HG03575 (cell line): ENCODE results near the gene ROR2.

ENCODE experiments used
- ATAC-seq: cut with Tn5 transposase; IDR thresholded peaks from one replicate; pipeline ENCODE4 v1.9.1; 2021; ENCODE audit not compliant: unreplicated experiment, insufficient number of reproducible peaks, low FRiP score; ENCODE audit errors: extremely low read depth

ROR2 gene

DNA sequence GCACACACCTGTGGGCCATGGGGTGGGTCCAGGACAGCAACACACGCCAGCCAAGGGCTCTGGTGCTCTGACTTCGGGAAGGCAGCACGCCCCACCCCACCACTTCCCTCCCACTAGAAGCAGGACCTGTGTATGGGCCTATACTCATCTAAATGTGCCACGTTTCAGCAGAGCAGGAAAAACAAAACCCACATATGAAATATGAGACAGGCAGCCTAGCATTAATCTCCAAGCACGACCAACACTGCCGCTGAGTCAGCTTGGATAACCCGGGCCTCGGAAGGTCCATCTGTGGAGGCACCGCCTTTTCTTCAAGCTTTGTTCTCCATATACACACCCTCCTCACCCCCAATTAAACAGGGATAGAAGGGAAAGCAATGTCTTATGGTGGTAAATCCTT, 203.1 kb downstream of the ROR2 start:
- no peak for ATAC-seq

DNA sequence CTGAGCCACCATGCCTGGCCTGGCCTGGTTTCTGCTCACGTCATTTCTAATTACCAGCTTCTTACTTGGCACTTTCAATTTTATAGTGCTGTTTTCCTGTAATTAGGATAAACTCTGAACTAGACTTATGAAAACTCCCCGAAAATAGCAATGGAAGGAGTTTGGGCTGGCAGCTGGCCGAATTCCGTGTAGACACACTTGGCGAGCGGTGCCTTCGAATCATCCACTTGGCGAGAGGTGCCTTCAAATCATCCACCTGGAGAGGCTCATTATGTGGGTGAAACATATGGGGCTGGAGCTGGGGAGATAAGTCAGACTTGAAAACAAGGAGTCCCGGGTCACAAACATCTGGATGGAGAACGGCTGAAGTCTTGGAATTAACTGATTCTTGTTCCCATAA, 203.7 kb downstream of the ROR2 start:
- no peak for ATAC-seq

DNA sequence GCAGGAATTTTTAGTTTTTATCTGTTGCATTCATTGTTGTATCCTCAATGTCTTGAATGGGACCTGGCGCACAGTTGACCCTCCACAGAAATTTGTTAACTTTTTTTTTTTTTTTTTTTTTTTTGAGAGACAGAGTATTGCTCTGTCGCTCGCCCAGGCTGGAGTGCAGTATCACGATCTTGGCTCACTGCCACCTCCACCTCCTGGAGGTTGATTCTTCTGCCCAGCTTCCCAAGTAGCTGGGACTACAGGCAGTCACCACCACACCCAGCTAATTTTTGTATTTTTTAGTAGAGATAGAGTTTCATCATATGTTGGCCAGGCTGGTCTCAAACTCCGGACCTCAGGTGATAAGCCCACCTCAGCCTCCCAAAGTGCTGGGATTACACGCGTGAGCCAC, 205.9 kb downstream of the ROR2 start:
- no peak for ATAC-seq

DNA sequence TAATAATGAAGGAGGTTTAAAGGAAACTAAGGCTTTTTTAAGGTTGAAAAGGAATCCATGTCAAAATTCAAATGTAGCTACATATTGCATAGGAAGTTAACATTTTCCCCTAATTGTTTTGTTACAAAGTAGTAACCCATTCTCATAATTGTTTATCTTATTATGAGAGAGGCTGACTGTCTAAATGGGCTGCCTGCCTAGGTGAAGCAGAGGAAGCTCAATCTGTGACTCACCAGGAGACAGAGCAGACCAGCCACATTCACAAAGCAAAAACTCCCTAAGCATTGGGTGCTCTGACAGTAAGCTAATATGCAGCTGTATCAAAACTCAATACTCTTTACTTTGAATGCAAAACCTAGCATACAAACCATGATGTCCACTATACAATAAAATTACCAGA, 208.5 kb downstream of the ROR2 start:
- ATAC-seq = no peak

DNA sequence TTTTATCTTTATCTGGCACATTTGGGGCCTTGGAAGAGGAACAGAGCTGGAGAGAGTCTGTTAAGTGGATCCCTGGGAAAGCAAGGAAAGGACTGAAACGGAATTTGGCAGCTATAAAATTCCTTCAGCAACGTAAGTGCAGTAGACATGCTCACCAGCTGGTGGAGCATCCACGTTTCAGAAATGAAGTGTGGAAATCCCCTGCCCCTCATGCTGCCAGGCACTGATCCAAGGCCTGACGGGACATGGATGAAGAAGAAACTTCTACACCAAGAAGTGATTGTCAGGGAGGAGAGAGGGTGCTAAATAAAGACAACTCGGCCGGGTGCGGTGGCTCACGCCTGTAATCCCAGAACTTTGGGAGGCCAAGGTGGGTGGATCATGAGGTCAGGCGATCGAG, 209.3 kb downstream of the ROR2 start:
- no peak for ATAC-seq

DNA sequence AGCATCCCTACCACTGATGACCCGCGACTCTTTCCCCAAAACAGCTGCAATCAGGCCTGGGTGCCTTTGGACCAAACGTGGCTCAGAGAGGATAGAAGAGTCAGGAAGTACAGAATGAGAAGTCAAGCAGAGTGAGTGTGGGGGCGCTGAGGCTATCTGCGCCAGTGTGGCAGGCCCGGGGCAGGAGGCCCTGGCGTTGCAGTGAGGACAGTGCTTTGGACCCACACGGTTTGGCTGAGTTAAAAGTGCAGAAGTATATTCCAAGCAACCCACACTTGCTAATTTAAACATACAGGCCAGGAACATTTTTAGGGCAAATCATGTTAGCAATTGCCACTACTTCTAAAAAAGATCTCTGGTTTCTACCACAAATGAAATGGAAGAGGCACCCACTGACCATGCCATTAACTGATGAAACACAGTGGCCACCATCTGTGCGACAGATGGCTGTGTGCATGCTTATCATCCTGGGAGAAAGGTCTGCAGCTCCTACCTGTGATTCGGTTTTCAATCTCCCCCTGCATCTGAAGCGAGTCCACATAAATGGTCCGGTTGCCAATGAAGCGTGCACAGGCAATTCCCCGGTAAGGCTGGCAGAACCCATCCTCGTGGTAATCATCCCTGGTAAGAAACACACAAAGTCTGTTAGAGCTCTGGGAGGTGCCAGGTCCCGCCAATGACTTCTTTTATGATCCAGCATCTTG, 213.0 kb downstream of the ROR2 start:
- ATAC-seq = no peak

DNA sequence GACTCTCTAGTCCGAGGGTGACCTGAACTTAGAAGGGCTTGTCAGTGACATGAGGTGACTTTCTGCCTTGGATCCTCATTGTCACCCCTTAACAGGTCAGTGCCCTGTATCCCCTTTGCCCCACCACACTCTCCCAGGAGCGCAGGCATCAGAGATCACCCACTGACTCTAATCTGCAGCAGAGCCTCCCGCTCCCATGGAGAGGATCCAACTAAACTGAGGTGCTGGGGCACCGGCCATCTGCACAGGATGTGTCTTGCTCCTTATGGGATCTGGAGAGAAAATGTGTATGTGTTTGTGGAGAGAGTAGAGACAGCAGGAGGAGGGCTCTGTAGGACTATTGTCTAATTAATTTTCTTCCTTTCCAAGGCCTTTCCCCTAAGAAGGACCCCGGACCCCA, 213.7 kb downstream of the ROR2 start:
- no peak for ATAC-seq

DNA sequence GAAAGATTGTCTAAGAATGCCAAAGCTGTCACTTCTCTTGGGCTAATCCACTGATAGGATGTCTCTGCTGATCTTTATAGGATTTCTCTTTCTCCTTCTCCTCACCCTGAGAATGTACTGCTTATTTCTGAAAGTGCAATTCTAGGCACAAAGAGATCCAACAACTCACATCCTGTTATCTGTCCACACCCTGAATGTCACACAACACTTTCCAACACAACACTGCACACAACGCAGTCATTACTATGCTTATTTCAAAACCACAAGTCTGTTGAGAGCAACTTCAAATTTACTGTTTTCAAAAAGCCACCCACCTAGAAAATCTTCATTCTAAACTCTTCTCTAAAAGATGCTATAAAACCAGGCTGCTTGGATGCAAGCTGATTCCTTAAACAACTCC, 215.0 kb downstream of the ROR2 start:
- ATAC-seq = no peak

DNA sequence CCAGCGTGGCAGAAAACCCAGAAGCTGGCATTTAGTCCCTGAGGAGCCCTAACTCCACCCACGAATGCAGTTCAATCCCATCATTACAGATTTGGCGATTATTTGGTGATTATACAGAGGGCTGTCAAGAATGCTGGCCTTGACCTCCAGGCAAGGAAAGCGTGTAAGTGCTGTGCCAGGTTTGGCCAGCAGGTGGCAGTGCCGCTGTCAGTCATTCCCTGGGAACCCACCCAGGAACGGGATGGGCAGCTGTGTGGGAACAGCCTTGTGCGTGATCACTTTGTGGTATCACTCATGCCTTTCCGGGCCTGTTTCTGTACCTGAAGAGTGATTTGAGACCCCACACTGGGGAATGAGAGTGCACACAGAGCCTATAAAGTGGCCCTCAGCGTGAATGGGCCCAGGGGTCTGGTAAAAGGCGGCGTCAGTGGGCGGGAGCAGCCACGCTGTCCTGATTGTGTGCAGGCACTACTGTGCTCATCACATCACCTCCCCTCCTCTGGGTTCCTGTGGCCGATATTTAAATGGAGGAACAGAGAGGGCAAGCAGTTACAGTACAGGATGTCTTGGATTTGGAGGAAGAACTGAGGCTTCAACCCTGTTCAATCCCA, 215.6 kb downstream of the ROR2 start:
- no peak for ATAC-seq

DNA sequence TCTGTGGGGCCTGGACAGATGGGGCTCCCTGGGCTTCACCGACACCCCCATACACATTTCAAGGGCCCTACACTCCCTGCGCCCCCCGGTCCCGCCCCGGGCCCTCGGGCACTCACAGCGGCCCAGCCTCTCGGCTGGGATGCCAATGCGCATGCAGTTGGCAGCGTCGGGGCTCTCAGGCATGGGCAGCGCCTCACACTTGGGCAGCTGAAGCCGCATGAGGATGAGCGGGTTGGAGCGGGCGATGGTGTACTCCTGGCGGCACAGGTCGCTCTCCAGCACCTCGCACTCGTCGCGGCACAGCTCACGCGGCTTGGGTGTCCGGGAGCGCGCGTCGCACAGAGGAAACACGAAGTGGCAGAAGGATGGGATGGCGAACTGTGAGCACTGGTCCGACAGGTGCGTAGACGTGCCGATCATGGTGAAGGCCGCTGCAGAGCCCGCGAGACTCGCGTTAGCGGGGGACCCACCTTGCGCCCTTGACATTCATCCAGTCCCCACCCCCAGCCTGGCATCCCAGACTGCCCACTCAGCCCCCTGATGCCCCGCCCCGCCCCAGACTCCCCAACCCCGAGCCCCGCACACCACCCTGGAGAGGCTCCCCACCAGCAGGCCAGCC, 216.9 kb downstream of the ROR2 start:
- no peak for ATAC-seq

DNA sequence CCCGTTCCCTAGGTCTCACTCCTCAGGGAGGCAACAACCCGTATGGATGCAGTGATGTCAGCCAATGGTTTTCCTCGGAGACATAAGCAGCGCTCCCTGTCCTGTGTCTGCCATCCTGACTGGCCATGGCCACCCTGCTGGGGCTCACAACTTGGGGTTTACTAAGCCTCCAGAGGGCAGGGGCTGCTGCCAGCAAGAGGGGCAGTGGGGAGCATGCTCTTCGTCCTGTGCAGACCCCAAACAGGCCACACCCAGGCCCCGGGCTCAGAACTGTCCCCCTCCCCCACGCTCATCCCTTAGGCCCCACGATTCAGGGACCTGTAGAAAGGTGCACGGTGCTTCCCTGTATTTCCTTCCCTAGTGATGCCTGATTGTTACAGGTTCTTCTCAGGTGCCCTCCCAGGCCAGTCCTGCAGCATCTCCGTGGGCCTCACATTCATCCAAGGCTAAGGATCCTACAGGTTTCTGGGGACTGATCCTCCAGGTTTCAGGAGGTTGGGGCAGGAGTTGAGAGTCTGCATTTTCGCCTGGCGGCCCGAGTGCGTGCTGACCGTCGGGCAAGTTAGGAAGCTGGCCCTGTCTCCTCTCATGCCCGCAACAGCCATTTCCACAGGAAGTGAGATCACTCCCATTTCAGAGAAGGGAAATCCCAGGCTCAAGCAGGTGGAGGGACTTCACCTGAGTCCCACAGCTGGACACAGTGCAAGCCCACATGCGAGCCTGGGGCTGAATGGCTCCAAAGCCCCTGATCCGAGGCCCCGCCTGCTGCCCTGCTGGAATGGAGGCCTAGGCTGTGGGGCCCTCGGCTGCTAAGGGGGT, 217.6 kb downstream of the ROR2 start:
- no peak for ATAC-seq

DNA sequence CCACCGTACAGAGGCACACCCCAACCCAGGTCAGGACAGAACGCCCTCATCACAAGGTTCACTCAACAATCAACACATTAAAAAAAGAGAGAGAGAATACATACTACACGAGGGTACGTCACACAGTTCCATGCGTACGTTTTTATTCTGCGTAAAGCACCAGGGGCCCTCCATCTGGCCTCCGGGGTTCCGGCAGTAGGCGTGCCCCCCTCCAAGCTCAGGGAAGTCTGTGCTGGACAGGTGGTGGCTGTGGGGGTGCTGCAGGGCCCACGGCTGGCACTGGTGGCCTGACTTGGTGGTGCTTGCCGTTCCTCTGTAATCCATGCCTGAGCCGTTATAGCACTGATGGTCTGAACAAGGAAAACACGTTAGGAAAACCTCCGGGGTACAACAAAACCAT, 219.2 kb downstream of the ROR2 start:
- no peak for ATAC-seq

DNA sequence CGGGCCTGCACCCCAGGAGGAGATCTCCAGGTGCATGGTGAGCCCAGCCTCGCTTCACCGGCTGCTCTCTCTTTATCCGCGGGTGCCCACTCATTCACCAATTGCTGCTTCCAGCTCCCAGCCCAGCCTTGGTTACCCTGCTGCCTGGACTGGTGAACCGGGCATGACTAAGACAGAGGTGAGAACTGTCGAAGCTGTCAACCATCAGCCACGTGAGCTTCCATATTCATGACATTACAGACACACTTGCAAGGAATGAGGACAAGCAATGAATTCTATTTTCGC, 220.5 kb downstream of the ROR2 start:
- no peak for ATAC-seq

DNA sequence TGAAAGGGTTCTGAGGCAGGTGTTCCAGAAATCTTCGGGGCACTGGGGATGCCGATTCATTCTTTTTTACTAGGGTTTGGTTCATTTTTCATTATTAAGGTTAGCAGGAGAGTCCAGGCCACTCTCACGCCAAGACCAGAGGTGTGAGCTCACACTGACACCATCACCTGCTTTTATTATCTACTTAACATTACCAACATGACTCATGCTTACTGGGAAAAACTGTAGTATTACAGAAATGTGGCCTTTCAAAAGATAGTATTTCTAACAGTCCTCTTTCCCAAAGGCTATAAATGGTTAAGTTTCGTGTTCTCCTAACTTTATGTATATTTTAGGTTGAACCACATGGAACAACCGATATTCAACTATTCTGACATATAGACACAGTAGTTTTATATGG, 222.1 kb downstream of the ROR2 start:
- no peak for ATAC-seq

DNA sequence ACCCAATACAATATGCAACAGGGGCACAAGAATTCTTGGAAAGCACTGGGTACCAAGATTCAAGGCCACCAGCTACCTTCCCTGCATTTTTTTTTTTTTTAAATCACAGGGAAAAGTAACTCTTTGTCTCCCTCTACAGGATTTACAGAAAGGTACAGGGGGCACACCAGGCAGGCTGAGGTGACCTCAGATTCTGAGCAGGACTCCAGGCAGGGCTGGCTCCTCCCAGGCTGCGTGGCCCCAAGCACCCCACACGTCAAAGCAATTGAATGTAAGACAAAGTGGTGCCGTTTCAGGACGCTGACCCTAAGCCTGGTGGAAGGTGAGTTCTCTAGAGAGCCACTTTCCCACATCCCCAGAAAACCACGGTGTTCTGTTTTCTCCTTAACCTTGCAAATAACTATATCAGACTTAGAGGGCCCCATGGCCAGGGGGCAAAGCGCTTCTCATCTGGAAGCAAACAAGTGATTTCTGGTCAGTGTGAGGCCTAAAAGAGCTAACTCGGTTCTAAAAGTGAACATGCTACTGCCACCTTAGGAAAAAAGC, 222.6 kb downstream of the ROR2 start:
- ATAC-seq = no peak

DNA sequence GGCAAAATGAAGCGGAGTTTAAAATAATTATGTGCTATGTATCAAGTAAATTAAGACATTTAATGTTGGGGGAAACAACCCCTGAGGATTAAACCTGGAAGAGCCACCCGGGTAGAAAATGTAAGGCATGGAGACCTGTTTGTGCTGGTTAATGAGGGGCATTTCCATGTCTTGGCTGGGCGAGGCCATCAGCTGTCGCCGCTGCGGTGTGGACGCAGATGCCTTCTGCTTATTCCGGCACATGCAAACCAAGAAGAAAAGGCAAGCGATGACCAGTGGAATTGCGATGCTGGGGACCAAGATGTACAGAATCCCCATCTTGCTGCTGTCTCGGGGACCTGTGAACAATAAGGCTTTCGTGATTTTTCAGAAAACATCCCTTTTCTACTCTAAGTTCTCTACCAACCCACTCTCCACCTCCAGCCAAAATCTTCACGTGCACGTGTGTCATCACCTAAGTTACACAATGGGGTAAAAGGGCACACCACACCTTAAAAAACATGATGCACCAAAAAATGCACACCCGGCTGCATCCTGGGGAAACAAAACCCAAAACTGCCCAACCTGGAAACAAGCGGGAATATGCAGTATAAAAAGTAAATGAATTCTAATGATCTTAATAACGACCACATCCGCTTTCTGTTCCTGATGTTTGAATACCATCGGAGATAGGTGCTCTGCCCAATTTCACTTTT, 223.5 kb downstream of the ROR2 start:
- no peak for ATAC-seq

DNA sequence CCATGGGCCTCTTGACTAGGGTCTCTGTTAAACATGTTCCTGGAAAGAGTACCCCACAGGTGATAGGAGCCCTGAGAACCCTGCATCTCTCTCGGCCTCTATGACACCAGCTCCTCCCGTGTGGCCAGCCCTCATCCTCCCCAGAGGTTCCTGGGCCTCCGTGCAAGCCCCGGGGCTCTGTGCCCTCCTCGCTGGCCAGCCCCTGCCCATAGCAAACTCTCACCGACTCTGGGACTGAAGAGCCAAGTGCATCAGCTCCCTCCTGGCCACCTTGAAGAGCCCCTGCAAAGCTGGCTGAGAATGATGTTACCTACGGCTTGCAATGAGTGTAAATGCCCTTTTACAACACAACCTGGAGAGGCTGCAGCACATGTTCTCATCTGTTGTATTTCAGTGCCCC, 224.4 kb downstream of the ROR2 start:
- no peak for ATAC-seq

DNA sequence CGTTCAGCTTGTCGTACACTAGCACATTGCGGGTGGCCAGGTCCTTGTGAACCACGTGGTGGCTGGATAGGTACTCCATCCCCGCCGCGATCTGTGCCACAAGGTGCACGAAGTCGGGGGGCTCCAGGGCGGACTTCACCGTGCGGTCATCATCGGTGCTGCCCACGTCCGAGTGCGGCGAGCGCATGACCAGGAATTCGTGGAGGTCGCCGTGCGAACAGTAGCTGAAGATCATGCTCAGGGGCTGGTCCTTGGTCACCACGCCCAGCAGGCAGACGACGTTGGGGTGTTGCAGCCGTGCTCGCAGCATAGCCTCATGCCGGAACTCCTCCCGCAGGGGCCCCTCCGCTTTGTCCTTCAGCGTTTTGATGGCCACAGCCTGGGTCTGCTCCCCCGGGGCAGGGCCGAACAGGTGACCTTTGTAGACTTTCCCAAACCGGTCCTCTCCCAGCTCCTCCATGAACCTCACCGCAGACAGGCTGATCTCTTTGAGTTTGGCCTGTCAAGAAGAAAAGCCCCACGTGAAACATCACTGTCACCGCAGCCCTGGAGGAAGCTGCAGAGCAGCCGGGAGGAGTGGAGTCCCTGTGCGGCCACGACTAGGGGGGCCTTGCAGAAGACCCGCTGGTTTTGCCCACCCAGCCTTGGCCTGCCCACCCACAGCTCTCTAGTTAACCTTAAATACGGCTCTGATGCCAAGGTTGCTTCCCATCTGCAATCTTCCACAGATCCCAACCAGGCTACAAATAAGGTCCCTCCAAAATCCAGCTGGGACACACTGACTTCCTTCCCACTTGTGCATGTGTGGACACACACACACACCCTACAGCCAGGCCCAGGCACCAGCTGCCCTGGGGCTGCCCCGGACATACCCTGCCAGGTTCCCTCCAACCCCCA, 225.2 kb downstream of the ROR2 start:
- ATAC-seq = no peak
